Forelimb muscle (tissue), 1 donor: ENCODE measurements around the gene CTDSPL. TPM values are rescaled to one million over a fixed set of nuclear protein-coding genes. Genes with fewer than 3 reads are reported as not detected.

Experiments used
- DNase-seq: peaks from one replicate; pipeline ENCODE4 v3.0.0-alpha.2; 2013; ENCODE audit warnings: low read depth
- polyA plus RNA-seq: library from polyadenylated mRNA; unstranded; fragments of 120-200 nt; gene quantifications from one replicate; pipeline ENCODE4 v1.2.1, GENCODE V29; 2013; ENCODE audit not compliant: insufficient read length

The CTDSPL gene
- polyA plus RNA-seq, 1 donor: 36.3 TPM

GRCh38 chr3:37853691-37854413 is 7.8 kb upstream of the CTDSPL start:
- DNase-seq: no peak

- DNase-seq: no peak
These were observed 6.2 kb upstream of the CTDSPL start for GRCh38 chr3:37855363-37855970.

GRCh38 chr3:37856381-37856780 is 5.3 kb upstream of the CTDSPL start:
- DNase-seq: no peak

DNA sequence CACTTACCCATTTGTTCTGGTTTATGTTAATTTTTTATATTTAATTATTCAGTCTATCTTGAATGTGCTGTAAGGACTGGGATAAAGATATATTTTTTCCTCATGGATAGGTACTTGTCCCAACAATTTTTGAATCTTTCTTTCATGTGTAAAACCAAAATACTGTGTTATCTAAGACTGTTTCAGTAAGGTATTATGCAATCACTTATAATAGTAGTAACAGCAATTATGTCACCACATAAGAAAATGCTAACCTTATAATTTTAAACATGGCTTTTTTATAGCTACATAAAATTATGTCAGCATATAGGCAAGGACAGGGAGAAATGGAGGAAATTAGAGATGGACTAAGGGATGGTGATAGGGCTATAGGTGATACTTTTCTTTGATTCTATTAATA is 2.9 kb upstream of the CTDSPL start:
- DNase-seq: no peak

GRCh38 chr3:37859354-37859753 is 2.3 kb upstream of the CTDSPL start:
- no peak for DNase-seq

GRCh38 chr3:37859908-37860199 is 1.8 kb upstream of the CTDSPL start:
- DNase-seq: no peak

DNA sequence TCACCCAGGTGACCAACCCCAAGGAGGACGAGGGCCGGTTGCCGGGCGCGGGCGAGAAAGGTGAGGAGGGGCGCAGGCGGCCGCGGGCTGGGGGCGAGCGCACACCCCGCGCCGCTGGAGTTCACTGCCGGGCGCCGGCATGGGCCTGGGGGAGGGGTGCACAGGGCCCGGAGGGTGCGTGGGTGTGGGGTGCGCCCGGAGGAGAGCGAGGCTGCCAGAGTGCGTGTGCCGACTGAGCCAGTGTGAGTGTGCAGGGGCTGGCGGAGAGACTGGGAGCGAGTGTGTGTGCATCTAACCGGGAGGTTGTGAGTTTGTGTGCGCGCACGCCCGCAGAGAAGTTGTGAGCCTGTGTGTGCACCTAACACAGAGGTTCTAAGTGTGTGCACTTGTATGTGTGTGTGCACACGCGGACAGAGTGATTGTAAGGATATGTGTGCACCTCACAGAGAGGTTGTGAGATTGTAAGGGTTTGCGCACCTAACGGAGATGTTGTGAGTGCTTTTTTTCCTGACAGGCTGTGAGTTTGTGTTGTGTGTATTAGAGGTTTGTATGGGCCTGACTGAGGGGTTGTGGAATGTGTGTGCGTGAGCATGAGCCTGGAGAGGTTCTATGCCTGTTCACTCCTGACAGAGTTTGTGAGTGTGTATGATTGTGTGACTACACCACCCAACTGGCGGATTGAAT is 681 bp downstream of the CTDSPL start:
- DNase-seq: no peak

DNA sequence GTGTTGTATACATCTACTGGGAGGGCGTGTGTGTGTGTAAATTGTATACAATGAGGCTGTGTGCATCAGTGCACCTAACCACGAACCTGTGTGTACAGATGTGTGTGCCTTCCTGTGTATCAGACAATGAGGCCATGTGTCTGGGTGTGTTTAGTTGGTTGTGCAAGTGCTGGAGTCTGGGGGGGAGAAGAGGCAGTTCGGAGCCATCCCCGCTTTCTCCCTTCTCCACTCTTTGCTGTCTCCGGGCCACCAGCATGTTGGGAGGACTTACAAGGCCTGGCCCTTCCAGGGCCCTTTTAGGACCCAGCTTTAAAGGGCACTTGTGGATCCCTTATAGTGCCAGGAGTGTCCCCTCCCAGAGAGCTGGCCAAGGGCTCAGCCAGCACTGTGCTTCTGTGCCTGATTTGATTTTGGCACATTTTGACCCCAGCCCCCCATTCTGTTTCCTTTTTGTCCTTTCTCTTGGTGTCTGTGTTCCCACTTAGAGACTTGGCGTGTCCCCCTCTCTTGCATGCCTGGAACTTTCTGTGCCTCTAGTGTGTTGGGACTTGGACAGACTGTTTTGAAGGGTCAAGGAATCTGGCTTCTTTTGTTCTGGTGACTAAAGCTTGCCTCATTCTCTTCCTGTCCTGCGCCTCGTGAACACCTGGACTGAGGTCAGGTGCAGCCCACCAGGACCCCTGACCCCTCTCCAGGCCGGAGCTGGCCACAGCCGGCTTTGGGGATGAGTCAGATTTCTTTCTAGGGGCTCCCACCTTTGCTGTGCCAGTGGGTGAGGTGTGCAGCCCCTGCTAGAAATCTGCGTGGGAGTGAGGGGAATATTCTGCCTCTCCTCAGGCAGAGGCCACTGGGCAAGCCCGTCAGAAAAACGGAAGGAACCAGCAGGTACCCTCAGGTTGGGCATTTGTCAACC is 1.5 kb downstream of the CTDSPL start:
- no peak for DNase-seq

GRCh38 chr3:37863949-37864822 is 2.5 kb downstream of the CTDSPL start:
- DNase-seq: no peak

DNA sequence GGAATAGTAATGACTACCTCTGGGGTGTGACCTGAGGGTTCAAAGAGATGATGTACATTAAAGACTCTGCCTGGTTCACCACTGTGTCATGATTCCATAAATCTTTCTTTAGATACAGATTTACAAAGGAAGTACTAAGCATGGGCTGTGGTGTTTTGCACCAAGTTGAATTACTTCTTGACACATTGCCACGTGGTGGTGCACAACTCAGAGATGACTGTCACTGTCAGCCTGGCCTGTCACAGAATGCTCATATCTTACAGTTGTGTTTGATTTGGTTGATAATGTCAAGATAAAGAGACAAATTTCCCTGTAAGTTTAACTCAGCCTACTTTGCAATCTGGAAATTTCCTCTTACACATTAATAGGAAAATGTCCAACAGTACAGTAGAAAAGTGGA is 3.2 kb downstream of the CTDSPL start:
- no peak for DNase-seq

DNA sequence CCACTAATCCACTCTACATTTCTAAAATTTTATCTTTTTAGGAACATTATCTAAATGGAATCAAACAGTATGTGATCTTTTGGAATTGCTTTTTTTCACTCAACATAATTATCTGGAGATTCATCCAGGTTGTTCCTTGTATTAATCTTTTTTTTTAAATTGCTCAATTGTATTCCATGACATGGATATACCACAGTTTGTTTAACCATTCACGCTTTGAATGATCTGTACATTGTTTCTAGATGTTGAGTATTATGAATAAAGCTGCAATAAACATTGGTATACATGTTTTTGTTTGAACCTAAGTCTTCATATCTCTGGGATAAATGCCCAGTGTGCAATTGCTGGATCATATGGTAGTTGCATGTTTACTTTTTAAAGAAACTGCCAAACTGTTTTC is 5.5 kb downstream of the CTDSPL start:
- no peak for DNase-seq

DNA sequence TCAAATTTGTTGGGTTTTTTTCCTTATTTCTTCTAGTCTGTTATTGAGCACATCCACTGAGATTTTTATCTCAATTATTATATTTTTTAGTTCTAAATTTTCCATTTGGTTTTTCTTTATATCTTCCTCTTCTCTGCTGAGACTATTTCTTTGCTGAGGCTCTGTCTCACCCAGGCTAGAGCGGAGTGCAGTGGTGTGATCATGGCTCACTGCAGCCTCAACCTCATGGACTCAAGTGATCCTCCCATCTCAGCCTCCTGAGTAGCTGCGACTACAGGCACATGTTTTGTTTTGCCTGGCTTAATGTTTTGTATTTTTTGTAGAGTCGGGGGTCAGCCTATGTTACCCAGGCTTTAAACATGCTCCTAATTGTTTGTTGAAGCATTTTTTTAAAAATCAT is 10.2 kb downstream of the CTDSPL start:
- DNase-seq: no peak

DNA sequence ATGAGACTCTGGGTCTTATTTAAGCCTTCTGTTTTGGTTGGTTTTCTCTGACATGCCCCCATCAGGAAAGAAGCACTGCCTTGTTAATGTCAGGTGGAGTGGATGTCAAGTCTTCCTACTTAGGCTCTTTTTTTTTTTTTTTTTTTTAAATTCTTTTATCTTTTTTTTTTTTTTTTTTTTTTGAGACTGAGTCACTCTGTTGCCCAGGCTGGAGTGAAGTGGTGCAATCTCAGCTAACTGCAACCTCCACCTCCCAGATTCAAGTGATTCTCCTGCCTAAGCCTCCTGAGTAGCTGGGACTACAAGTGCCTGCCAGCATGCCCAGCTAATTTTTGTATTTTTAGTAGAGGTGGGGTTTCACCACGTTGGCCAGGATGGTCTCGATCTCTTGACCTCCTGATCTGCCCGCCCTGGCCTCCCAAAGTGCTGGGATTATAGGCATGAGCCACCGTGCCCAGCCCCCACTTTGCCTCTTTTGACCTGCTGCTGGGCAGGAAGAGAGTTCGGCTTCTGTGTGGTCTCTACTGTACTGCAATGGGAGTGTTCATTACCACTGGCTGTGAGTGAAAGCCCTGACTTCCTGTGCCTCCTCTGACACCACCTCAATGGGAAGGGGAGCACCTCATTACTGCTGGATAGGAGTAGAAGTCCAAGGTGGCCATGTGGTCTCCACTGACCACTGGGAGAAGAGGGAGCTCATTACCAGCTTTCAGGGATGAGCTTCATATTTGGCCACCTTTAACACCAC is 10.9 kb downstream of the CTDSPL start:
- no peak for DNase-seq

GRCh38 chr3:37876279-37876678 is 14.6 kb downstream of the CTDSPL start:
- no peak for DNase-seq

- DNase-seq: no peak
These were observed 21.0 kb downstream of the CTDSPL start for GRCh38 chr3:37882711-37883110.

DNA sequence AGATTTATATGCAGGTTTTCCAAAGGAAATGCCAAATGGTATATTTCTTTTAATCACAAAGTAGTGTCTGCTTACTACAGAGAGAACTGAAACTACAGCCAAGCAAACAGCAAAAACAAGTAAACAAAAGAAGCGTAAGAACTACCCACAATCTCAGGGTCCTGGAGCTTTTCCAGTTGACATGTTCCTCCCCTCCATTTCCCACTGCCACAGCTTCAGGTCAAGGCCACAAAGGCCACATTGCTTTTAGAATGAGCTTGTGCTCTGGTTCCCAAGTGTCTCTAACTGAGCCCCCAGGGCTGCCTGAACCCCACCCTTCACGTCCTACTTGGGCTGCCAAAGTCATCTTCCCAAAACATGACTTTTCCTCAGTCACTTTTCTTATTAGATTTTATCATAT is 24.1 kb downstream of the CTDSPL start:
- DNase-seq: no peak

DNA sequence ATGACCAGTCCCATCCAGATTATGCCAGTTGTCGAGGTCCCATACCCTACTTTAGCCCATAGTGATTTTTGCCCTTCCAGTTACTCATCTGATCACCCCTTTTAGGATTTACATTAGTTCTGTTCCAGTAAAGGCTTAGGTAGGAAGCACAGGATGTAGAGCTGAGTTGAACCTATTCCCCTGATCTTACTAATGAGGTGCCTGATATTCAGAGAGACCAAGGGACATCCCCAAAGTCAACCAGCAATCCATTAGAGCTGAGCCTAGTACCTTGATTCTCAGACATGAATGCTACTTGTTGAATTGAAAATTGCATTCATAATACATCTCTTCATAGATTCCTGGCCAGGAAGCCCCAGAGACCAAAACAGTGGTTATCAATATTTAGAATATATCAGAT is 24.7 kb downstream of the CTDSPL start:
- no peak for DNase-seq

- no peak for DNase-seq
These were observed 25.4 kb downstream of the CTDSPL start for GRCh38 chr3:37887062-37887461.

DNA sequence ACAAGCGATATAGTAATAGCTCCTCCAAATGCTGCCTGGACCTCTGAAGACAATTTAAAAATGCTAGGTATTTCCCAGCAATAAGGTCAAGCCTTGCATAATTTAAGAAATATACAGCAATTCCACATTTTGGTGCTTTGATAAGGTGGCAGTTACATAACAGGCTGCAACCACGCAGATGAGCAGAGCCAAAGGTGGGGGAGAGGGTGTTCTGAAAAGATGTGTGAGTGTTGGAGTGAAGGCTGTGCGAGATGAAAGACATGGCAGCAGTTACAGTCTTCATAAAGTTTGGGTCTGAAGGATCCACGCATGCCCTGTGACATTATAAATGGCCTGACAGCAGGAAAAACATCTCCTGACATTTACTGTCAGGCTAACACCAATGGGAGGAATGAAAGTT is 26.1 kb downstream of the CTDSPL start:
- no peak for DNase-seq

- no peak for DNase-seq
These were observed 26.7 kb downstream of the CTDSPL start for GRCh38 chr3:37888421-37888820.

DNA sequence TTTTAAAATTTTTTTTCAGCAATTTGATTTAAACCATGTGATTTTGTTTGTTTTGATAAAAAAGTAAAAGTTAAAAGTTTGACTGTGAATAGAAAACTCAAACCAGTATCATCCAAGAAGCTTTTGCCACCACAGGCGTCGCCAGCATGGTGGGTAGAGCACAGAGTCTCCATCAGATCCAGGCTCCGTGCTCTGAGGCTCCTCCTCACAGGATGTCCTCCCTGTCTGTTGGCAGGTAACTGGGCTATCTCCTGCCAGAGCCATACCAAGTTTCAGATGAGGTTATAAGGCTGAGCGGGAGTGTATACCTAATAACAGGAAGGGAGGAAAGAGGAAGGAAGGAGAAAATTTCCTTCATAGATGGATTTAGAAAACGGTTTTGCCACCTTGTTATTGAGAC is 28.8 kb downstream of the CTDSPL start:
- DNase-seq: no peak
